Activated T-cell treated with anti-CD3 and anti-CD28 coated beads for 48 hours (primary cell): ENCODE data around the gene MYOD1.

Experiments used
- DNase-seq: peaks from one replicate; pipeline ENCODE4 v3.0.0-alpha.2; 2020; ENCODE audit warnings: low read depth

The MYOD1 gene

DNA sequence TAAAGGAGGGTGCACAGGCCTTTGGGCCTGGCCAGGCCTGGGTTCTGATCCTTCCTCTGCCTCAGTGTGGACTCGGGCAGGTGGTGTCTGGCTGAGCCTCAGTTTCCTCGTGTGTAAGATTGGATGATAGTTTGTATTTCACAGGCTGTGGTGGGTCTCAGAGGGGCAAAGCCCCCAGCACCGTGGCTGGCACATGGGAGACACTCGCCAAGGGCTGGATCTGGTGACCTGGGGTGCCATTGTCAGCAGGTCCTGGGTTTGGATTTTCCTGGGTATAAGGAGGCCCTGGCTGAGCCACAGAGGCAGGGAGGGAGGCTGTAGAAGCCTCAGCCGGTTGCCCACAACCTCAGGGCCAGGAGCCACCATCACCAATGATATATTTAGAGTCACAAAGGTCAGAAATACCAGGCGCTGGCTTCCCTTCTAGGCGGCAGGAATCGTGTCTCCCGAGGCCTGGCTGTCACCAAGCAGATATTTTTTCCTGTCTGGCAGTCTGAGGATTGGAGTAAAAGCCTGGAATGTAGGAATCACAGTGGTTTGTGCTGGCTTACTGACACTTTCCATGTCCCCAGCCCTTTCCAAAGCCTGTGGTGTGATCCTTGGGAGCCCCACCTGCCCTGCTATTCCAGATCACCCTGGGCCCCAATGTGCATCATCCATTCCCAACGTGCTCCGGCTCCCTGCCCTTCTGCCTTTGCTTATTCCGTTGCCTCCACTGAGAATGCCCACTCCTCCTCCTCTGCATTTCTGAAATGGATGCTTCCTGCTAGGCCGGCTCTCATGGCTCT lies 30.8 kb downstream of the MYOD1 start:
- no peak for DNase-seq

DNA sequence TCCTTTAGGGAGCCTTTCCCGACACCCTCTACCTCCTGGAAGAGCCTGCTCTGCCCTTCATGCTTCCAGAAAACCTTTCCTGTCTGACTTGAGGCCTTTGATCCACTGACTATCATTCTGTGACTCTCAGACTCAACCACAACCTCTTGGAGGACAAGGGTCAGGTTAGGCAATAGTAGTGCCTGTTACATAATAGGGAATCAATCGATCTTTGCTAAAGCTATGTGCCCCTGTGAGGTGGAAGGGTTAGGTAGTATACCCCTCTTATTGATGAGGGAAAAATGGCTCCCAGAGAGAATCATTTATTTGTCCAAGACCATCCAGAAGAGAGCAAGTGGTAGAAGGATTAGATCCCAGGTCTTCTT lies 31.4 kb downstream of the MYOD1 start:
- no peak for DNase-seq

DNA sequence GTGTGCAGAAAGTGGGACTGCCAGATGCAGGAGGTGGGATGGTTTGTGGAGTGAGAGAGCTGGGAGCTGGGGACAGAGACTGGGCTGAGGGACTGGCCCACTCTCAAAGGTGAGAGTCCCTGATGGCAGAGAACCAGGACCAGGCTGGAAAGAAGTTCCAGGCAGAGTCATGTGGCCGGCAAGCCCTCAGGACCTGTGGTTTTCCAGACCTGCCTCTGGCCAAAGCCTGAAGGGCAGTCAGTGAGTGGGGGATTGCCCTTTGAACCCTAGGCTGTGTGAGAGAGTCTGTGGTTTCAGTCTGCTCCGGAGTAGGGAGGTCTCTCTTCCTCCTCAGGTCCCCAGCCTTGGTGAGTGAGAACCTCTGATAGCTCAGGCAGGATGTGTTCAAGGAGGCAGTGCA lies 32.2 kb downstream of the MYOD1 start:
- no peak for DNase-seq

DNA sequence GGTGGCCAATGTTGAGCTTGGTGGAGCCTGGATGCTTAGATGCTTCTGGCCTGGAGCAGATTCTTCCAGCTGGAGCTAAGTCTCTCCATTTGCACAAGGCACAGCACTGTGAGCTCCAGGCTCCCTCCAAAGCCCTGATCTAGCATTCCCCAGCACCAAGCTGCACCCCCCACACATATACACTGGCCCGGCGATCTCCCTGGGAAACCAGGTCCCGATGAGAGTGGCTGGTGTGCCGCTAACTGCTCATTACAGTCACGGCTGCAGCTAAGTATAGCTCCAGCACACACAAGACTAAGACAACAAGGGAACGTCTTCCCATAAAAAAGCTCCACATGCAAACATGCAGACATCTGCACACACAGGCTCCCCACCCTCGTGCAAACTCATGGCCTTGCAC lies 32.8 kb downstream of the MYOD1 start:
- no peak for DNase-seq

DNA sequence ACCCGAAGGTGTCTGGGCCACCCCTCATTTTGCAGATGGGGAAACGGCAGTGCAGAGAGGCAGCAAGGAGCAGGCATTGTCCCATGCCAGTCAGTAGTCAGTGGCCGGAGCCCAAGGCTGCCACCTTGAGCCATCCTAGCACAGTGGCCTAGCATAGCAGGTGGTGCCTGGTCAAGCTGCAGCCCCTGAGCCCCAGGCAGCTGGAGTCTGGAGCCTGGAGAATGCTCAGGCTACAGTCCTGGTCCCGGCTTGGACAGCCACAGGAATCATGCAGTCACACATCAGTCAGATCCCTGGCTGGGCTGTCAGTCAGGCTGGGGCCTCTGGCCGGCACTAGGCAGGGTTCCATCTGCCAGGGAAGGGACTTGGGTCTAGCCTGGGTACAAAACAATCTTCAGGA lies 33.8 kb downstream of the MYOD1 start:
- no peak for DNase-seq

DNA sequence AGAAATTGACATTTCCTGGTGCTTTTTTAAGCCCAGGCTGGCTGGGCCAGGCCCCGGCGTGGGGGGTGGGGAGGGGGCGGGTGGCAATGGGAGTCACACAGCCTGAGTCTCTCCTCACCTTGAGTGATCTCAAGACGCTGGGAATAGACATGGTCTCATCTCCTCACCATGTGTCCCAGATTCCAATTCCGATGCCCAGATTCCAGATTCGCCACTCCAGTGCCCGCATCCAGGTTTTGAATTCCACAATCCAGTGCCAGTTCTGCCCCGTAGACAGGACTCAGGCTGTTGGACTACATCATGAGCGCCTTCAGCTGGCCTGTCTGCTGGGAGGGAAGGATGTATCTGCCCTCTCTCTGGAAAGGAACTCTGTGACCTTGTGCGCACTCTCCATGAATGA lies 34.3 kb downstream of the MYOD1 start:
- DNase-seq = no peak

DNA sequence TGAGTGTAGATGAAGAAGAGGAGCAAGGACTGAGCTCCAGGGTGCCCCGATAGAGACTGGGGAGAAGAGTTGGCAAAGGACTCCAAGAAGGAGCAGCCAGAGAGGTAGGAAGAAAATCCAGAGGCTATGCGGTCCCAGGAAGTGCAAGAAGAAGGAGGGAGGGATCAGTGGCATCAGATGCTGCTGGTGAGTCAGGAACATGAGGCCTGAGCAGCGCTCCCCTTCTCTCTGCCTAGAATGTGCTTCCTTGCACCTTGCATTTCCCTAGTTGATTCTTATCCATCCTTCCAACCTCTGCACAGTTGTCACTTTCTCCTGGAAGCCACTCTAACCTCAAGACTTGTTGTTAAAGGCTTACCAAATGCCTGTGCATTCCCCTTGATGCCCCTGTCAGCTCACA lies 36.5 kb downstream of the MYOD1 start:
- no peak for DNase-seq

DNA sequence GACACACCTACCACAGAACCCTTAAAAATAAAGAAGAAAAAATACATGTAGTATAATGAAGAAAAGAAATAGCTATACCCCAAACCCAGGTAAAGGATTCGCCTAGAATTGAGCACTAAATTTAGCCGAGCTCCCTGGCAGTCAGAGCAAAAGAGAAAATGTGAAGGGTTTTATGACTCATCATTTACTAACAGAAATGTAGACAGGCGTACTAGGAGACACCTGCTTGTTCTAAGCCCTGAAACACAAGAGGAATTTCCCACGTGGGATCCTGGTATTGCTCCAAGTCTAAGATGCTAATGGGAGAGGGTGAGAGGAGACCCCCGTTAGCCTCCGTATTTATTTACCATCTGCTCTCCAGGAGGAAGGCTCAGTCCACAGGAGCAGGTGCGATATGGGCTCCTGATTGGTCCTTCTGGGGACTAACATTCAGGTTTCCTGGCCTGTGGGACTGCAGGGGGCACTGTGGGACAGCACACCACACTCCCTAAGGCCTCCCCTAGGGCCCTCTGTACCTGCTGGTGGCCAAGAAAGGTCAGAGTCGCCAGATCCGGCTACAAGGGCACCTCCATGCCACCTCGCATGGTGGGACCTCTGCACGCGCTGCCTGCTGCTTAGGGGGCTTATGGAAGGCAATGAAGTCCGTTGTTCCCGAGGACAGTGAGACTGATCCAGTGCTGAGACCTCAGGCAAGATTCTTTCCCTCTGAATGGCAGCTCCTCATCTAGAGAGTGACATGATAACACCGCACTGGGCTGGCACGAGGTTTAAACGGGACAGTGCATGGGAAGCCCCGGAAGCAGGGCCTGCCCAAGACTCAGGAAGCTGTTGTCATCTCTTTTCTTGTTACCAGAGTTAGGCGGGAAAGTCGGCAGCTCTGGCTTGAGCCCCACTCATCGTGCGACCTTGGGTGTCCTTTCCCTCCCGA lies 41.0 kb downstream of the MYOD1 start:
- peak; percentile 23 for DNase-seq

DNA sequence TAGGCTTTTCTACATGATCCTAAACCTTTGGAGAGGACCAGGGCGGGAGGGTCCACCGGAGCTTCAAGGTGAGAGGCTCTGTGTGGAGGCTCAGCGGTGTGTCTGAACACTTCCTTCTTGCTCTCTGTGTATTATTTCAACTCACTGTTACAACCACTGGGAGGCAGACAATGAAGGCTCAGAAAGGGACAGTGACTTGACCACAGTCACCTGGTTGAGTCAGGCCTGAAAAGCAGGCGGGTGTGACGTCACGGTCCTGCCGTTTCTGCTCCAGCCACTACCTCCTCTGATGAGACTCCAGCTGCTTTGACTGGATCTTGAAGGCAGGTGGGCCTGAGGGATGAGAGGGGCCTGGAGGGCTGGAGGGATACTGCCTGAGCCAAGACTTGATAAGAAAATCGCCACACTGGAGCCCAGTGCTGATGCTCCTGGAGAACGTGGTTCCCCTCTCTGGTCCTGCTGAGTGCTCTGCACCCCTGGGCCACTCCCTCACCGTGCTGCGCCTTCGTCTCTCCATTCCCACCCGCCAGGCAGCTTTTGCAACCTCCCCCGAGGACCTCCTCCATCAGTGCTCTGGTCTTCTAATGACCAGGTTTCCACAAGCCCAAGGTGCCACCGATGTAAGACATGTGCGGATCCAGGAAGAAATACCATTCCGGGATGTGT lies 43.1 kb downstream of the MYOD1 start:
- no peak for DNase-seq

DNA sequence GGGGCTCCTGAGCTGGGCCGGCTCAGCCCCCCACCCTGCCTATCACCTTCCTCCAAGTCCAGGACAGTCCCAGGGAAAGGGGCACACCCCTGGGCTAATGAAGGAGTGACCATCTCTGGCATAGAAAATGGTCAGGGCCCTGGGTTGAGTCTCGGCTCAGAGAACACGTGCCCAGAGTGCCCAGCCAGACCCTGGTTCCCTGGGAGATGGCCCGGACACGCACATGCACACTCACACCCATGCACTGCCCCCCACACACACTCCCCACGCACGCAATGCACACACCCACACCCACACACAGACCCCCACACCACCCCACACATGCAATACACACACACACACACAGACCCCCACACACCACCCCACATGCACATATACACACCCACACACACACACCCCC lies 43.9 kb downstream of the MYOD1 start:
- DNase-seq = no peak

DNA sequence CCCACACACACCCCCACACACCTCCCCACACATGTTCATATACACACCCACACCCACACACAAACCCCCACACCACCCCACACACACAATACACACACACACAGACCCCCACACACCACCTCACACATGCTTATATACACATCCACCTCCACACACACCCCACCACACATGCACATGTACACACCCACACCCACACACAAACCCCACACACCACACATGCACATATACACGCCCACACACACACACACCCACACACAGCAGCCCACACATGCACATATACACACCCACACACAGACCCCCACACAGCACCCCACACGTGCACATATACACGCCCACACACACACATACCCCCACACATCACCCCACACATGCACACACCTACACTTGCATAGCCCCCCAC lies 44.3 kb downstream of the MYOD1 start:
- no peak for DNase-seq

DNA sequence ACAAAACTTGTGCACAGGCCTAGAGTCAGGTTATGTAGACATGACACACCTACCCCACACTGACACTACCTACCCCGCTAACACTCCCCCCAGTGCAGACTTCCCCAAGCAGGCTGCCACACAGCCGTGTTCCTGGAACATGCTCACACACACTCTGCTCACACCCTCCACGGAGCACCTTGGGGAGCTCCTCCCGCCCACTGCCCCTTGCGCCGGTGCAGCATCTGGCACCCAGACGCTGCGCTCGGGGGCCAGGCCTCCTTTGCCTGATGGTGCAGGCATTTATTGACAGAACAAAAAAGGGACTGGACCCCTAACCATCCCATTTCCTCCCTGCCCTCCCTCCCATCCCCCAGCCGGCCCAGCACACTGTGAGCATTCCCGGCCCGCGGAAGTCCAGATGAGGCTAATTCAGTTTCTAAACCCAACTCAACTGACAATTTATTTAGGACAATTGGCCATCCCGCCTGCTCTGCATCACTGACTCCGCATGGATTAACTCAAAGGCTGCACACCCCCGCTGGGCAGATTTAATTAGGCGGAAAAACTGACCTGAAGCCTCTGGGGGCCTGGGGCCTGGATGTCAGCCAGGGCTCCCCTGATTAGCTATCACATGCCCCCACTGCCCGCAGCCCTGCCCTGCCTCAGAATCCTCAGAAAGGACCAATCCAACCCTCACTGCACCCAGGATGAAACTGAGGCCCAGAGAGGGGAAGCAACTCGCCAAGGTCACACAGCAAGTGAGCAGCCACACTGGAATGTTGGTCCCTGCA lies 45.3 kb downstream of the MYOD1 start:
- DNase-seq = no peak

DNA sequence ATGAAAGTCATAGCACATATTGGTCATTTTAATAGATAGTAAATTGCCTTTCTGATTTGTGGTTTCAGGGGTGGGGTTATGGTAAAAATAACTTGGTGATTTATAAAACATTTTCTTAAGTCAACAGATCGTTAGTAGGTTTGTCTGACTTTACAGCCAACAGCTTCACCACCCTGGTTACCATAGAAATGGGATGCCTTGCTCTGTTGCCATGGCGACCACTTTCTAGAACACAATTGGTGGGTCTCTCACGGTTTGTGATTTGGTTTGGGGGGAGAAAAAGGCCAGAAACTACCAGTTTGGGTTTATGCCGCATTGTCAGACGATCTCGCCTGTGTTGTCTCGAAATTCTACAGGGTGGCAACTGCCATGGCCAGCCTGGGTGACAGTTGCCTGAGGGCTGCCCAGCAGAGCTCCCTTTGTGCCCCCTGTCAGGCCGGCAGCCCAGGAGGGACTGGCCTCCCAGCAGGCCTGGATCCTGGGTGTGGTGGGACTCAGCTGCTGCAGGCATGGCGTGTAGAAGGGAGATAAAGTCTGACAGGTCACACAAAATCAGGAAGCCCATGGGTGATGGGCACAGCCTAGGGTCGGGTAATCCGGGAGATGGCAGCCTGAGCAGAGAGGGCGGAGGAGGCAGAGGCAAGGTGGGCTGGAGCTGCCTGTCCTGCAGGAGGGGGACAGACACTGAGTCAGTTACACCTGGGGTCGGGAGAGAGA lies 46.1 kb downstream of the MYOD1 start:
- DNase-seq = no peak

DNA sequence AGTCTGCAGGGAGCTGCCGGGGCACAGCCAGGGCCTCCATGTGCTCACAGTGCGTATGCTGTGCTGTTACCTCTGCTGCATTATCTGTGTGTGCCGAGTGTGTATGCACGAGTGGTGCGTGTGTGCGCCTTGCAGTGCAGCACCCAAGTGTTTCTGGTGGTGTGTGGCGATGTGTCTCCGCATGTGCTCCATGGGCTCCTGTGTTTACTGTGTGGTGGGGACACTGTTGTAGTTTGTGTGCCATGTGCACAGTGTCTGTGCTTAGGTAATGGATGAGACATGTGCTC lies 46.6 kb downstream of the MYOD1 start:
- DNase-seq = no peak

DNA sequence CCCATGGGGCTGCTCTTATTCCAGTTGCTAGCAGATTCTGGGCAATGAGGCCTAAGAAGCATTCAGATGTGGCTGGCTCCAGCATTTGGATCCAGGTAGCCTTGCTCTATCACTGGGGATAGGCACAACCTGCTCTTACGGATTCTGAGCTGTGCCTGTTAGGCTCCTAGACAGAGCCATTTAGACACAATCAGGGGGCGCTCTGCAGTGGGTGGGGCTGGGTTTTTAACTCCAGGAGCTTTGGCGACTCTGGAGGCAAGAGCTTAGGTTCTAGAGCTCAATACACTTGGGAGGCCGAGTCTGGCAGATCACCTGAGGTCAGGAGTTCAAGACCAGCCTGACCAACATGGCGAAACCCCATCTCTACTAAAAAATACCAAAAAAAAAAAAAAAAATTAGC lies 47.2 kb downstream of the MYOD1 start:
- DNase-seq = no peak

DNA sequence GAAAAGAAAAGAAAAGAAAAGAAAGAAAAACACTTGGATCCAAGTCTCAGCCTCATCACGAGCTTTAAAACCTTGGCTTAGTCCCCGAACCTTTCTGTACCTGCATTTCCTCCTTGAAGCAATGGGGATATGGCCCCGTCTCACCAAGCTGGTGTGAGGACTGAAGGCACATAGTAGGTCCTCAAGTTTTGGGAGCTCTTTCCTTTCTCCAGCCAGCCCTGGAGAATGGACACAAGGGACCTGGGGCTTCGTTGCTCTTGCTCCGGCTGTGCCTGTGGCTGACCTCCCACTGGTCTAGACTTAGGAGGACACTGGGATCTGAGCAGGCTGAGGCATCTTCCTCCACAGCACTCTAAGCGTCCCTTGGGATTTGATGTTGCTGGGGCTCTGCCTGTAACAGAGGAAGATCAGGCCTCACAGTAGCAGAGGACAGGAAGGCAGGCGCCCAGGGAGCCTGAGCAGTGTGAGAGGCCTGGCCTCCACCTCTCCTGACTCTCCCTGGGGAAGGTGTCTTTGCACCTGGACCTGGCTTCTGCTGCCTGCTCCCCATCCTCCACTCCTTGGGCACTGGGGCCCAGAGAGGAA lies 48.0 kb downstream of the MYOD1 start:
- DNase-seq = no peak

DNA sequence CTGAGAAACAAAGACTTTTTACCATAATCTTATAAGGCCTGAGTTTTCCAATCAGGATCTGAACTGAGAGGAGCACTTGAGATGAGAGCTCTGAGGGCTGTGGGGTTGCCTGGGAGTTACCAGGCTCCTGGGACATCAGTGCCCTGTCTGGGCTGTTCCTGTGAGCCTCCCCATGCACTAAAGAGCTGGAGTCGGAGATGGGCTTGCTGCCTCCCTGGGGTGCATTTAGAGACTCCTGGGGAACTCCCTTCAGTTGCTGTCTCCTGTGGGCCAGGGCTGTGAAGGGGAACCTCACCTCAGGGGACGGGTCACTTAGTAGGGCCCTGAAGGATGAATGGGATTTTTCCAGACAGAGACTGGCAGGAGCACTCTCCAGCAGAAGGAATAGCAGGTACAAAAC lies 48.5 kb downstream of the MYOD1 start:
- DNase-seq = no peak

DNA sequence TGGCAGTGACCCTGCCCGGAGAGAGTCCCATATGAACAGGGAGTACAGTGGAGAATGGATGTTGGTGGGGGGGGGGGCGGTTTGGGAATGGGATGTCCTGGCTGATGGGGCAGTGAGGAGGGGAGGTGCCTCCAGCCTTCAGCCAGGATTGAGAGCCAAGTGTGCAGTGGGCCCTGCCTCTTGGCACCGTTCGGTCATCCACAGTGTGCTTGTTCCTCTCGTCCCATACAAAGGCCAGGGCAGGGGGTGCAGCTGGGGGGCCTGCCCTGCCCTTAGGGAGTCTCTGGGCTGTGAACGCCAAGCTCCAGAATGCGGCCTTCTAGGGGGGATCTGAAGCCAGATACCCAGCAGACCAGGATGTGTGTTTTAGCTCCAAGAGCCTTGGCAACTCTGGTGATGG lies 49.2 kb downstream of the MYOD1 start:
- no peak for DNase-seq

DNA sequence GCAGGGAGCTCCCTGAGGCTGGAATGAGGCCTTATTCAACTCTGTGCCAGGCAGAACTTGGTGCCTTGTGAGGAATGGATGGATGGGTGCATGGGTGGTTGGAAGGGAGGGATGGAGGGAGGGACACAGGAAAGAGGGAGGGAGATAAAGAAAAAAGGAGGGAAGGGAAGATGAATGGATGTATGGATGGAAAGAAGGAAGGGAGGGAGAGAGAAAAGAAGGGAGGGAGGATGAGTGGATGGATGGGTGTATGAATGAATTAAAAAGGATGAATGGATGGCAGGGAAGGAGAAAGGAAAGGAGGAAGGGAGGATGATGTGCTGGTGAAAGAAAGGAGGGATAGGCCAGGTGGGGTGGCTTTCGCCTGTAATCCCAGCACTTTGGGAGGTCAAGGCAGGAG lies 49.8 kb downstream of the MYOD1 start:
- DNase-seq = no peak

DNA sequence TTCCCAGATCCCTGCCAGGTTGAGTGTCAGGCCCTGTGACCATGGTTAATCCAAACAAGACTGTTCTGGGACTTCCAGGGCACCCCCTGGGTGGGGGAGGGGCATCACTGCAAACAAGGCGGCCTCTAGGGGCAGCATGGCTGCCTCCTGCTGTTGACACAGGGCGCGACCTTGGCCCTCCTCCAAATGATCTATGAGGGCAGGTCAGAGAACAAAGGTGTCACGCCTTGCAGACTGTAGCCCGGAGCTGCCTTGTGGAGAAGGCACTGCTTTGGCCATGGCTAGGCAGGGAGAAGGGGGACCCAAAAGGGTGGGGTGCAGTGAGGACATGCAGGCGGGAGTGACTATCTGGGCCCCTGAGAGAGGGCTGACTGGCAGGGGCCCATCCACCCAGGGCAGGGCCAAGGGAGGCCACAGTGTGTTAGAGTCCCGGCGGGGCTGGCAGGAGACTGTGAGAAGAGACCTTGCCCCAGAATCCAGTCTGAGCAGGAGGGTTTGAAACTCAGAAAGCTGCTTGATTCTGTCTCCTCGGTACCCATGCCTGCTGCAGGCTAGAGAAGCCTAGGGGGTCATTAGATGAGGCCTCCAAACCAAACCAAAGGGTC lies 50.8 kb downstream of the MYOD1 start:
- DNase-seq = no peak

DNA sequence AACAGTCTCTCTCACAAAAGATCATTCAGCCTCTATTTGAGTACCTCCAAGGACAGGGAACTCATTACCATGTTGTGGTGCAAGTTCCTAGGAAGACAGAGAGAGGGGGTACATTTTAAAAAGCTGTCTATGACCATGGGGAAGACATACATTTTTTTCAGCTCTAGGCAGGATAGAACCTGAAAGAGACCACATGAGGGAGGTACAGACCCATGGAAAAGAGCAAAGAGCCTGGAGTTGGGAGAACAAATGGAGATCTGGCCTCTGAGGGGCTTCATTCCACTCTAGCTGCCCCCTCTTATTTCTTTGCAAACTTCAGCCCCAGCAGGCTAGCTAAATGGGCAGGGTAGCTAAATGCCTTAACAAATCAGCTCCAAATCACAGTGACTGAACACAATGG lies 51.5 kb downstream of the MYOD1 start:
- no peak for DNase-seq
